ENCODE data around the gene SYTL5.

- TF ChIP-seq POLR2A (IDR thresholded peaks at IDR 0.05) (no peak), CTCF (IDR thresholded peaks at IDR 0.05) (no peak), POLR2AphosphoS5 (IDR thresholded peaks at IDR 0.05) (no peak)
Observed at GRCh38 chrX:38112566-38112965, 106.2 kb downstream of the SYTL5 start.
